Stimulated activated CD4-positive, alpha-beta T cell treated with anti-CD3 and anti-CD28 coated beads, TNF-alpha, amount 100 ng/mL, for 4 hours (primary cell): Measurements from ENCODE around the gene FNBP1.
A peak's percentile ranks its signal among the peaks of the same experiment; 100 is the strongest.

Experiments
- DNase-seq, 3 experiments: peaks; one replicate each; pipeline ENCODE4 v3.0.0-alpha.2; 2020; ENCODE audit warnings: low read depth in 3 of 3

The FNBP1 gene

GRCh38 chr9:130045725-130046450 is 2.9 kb upstream of the FNBP1 start:
- DNase-seq, result no peak

GRCh38 chr9:130043654-130044623 is 950 bp upstream of the FNBP1 start:
- DNase-seq, result no peak

- peak in 1 of 3 experiments; percentile 33 for DNase-seq
Measured at GRCh38 chr9:130042406-130042884, 544 bp downstream of the FNBP1 start.

- DNase-seq, result no peak
Measured at GRCh38 chr9:130041648-130042405, 1.2 kb downstream of the FNBP1 start.

- no peak for DNase-seq
Measured at GRCh38 chr9:130040984-130041647, 1.9 kb downstream of the FNBP1 start.

GRCh38 chr9:130039528-130040147 is 3.4 kb downstream of the FNBP1 start:
- DNase-seq, result no peak

GRCh38 chr9:130036099-130036498 is 6.9 kb downstream of the FNBP1 start:
- no peak for DNase-seq

- no peak for DNase-seq
Measured at GRCh38 chr9:130034570-130034969, 8.4 kb downstream of the FNBP1 start.

GRCh38 chr9:130030651-130031127 is 12.3 kb downstream of the FNBP1 start:
- DNase-seq, result no peak

- DNase-seq, result no peak
Measured at GRCh38 chr9:130029223-130029973, 13.6 kb downstream of the FNBP1 start.

- DNase-seq, result no peak
Measured at GRCh38 chr9:130028493-130029222, 14.3 kb downstream of the FNBP1 start.

- DNase-seq, result no peak
Measured at GRCh38 chr9:130027533-130028365, 15.2 kb downstream of the FNBP1 start.

GRCh38 chr9:130026583-130027340 is 16.2 kb downstream of the FNBP1 start:
- no peak for DNase-seq

- DNase-seq, result no peak
Measured at GRCh38 chr9:130024597-130024994, 18.4 kb downstream of the FNBP1 start.

- no peak for DNase-seq
Measured at GRCh38 chr9:130023994-130024596, 18.9 kb downstream of the FNBP1 start.

GRCh38 chr9:130023144-130023787 is 19.7 kb downstream of the FNBP1 start:
- DNase-seq, result no peak
